GM18511 (cell line): ENCODE measurements around the gene KLHL36.

Source experiments
- ATAC-seq: cut with Tn5 transposase; IDR thresholded peaks from one replicate; pipeline ENCODE4 v1.9.1; 2021; ENCODE audit warnings: mild to moderate bottlenecking, moderate library complexity; ENCODE audit not compliant: unreplicated experiment

The KLHL36 gene

DNA sequence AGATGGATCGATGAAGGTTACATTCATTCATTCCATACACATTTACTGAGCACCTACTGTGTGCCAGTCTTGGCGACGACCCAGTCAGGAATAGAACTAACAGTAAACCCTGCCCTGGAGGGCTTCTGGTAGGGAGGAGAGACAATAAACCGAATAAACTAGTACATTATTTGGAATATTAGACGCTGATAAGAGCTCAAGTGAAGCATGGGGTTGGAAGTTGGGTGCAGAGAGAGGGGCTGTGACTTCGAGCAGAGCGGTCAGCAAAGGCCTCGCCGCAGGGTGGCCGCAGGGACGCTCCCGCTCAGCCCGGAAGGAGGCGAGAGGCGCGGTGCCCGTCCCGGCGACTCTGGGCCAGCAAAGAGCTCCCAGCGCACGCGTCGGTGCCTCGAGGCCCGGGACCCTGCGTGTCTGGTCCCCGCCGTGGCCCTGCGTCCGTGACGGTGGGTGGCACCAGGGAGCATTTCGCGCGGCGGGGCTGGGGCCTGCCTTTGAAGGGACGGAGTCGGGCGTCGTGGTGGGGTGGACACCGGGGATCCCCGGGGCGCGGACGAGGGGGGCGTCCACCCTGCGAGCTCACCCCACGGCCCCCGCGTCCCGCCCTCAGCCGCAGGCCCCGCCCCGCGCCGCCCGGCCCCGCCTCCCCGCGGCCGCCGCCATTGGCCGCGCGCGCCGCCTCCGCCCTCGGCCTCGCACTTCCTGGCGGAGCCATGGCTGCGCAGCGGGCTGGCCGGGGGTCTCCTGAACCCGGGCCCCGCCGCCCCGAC lies at the start of gene KLHL36:
KLHL36 (plus strand) TSS at position 684 of the 767 bp plus-strand sequence. CDS start 2,357 bp downstream, outside the sequence.
- ATAC-seq = peak; percentile 87

GRCh38 chr16:84599521-84600202 lies 48.6 kb upstream of the KLHL36 start:
- peak; percentile 51 for ATAC-seq

DNA sequence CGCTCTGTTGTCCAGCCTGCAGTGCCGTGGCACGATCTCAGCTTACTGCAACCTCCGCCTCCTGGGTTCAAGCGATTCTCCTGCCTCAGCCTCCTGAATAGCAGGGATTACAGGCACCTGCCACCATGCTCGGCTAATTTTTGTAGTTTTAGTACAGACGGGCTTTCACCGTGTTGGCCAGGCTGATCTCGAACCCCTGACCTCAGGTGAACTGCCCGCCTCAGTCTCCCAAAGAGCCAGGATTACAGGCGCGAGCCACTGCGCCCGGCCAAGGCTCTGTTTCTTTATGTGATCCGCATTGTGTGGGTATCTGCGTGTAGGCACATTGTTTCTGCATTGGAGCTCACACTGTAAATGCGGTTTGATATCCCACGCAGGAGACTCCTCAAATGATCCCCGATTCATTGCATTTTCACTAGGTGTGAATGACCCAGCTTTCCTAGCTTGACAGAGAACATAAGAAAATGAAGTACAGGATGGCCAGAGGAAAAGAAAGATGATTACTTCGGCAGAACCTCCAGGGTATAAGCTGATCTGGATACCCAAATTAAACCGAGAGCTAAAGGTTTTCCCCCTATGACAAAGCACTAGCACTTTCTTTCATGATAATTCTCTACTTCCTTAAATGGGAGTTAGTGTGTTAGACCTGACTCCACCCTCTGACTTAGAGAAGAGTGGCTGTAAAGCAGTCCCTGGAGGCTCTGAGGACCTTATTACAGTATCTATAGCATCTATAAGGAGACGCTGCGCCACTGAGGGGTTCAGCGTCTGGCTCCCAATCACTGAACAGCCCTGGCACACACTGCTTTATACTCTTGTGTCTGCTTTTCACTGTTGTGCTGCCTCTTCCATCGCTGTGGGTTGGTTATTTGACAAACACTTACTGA lies 47.7 kb upstream of the KLHL36 start:
- peak; percentile 75 for ATAC-seq

DNA sequence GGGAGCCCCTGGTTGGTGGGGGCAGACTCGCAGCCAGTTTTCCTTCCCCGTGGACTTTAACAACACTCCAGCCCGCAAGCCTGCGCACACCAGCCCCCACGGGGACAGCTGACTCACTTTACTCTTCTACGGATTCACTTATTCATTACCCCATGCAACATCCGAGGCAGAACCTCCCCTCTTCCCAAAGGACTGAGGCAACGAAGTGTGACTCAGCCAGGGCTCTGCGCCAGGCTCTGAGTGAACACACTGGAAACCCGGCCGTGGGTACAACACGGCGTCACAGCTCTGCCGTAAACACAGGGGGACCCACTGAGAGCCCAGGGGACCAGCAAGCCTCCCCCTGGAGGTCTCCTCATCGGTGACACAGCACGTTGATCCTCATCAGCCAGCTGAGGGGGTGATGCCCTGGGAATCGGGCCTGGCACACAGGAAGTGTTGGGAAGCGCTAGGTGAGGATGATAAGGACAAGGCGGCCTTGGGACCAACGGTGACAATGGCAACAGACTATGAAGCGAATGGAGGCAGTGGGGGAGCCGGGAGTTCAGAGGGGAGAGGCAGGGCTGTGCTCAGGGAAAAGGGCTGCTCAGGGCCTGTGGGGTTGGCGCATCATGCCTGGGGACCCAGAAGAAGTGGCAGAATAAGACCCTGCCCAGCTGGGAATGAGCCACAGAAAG lies 45.0 kb upstream of the KLHL36 start:
- ATAC-seq = no peak

DNA sequence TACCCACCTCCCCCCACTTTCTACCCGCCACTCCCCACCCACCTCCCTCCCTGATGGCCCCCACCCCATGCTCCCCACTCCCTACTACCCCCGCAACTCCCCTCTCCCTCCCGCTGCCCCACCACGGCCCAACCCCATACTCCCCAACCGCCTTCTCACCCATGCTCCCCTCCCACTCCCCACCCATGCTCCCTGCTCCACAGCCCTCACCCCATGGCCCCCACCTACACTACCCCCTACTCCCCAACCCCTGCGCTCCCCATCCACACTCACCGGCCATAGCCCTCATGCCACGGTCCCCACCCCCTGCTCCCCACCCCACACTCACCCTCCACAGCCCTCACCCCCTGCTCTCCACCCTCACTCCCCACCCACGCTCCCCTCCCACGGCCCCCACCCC lies 44.4 kb upstream of the KLHL36 start:
- ATAC-seq = no peak

DNA sequence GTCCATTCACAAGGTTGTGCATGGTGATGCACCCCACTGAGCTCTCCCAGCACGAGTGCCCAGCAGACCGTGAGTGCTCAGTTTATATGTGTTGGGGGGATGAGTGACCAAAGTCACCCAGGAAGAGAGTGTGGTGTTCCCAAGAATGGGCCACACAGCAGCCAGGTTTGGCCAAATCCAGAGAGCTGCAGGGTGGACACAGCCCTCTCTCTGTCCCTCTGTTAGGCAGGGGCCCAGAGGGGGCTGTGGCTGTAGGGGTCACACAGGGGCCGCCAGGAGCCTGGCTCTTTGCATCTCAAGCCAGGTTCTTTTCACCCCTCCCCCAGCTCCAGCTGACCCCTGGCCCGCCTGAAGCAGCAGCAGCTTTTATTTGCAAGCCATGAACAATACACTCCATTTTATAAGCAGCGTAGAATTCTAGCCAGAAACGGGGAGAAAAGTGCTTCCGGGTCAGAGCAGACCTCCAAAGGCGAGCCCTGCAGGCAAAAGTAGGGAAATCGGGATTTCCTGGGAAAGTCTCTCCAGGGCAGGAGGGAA lies 43.8 kb upstream of the KLHL36 start:
- no peak for ATAC-seq

GRCh38 chr16:84605339-84605848 lies 42.9 kb upstream of the KLHL36 start:
- ATAC-seq = no peak

- no peak for ATAC-seq
Measured at GRCh38 chr16:84606081-84606875, 42.0 kb upstream of the KLHL36 start.

GRCh38 chr16:84607061-84607460 lies 41.2 kb upstream of the KLHL36 start:
- no peak for ATAC-seq

- peak; percentile 73 for ATAC-seq
Measured at GRCh38 chr16:84607694-84608093, 40.6 kb upstream of the KLHL36 start.

DNA sequence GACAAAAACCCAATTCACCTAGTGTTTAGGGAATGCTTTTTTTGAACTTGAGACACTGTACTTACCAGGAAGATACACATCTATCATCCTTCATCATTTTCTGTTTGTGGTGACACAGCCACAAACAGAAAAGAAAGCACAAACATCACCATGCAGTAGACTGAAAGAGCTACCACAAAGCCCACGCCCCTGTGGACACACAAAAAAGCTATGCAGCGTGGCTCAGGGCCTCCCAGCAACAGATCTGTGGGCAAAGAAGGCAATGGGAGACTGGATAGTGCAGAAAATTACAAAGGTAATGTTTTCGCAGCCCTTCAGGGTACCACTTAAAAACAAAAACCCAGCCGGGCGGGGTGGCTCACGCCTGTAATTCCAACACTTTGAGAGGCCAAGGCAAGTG lies 40.0 kb upstream of the KLHL36 start:
- ATAC-seq = no peak

DNA sequence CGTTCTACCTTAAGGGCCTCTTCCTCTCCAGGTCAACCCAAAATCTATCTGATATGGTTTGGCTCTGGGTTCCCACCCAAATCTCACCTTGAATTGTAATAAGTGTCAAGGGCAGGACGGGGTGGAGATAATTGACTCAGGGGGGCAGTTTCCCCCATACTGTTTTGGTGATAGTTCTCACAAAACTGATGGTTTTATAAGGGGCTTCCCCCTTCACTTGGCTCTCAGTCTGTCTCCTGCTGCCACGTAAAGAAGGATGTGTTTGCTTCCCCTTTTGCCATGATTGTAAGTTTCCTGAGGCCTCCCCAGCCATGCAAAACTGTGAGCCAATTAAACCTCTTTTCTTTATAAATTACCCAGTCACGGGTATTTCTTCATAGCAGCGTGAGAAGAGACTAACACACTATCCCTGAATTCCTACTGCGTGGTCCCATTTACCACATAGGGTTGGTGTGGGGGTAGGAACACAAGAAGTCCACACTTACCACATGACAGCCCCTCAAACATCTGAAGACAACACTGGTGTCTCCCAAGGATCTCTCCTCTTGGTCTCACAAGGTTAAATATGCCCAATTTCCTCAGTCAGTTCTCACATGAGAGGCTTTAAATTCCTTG lies 38.6 kb upstream of the KLHL36 start:
- no peak for ATAC-seq

DNA sequence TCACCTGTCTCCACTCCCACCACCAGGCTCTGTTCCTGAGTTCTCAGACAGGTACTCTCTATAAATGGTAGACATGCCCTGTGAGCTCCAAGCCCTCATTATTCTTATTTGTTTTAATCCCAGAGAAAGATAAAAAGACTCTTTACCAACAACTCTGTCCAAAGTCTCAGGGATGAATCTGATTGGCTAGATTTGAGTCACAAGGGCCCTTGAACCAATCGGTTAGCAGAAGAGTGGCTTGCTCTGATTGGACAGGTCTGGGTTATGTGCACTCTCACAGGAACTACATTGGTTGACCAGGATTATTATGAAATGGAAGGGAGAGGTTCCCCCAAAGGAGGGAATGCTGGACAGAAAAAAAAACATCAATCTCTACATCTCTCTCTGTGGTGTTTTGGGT lies 37.9 kb upstream of the KLHL36 start:
- no peak for ATAC-seq

GRCh38 chr16:84611041-84611440 lies 37.3 kb upstream of the KLHL36 start:
- ATAC-seq = no peak

DNA sequence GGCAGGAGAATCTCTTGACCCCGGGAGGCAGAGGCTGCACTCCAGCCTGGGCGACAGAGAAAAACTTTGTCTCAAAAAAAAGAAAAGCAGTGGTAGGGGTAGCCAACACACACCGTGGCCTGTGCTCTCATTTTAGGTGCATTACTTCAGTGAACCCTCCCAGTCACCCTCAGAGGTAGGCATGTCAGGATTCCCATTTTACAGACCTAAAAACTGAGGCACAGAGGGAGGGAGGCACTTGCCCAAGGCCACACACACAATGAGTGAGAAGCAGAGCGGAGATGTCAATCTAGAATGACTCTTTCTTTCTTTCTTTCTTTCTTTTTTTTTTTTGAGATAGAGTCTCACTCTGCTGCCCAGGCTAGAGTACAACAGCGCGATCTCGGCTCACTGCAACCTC lies 35.6 kb upstream of the KLHL36 start:
- no peak for ATAC-seq

DNA sequence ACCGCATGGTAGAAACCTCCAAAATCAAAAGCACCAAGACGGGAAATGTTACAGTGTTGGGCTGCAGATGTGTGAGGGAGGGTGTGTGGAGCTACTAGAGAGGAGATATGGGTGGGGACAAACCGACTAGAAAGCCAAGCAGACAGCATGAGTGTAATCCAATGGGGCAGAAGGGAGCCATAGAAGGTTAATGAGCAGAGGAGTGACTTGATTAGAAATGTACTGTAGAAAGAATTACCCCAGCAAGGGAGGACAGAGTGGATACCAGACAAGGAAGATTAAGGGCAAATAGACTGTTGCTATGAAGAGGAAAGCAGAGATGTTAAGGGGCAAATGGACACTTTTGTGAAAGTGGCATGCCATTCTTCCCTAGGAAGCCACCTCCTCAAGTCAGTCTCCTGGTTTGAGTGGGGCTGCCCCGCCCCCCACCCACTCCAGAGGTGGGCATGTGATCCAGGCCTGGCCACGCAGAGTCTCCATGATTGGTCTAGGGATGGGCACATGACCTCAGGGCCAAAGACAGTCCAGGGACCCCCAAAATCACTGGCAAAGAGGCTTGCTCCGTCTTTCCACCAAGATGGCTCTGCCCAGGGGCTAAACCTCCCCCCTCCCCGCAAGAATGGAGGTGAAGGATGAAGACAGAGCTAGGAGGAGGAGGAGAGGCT lies 34.8 kb upstream of the KLHL36 start:
- no peak for ATAC-seq

- no peak for ATAC-seq
Measured at GRCh38 chr16:84614073-84614459, 34.2 kb upstream of the KLHL36 start.

DNA sequence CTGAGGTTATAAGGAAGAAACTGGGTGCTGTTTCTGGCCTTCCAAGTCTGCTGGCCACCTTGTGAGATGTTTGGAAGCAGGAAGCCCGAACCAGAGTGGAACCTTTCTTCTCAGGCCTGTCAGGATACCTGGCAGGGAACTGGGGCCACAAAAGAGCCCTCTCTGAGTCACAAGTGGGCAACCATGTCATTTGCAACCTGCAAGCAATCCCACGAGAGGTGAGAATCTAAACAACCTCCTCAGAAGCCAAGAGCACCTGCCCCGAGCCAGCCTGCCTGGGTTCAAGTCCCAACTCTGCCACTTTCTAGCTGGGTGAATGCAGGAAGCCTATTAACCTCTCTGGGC lies 33.7 kb upstream of the KLHL36 start:
- ATAC-seq = no peak
